GM12892 (cell line): Measurements from ENCODE around the gene SUPT3H.

Experiments
- POLR2A ChIP-seq: IDR thresholded peaks from 2 replicates; pipeline ENCODE4 v1.6.1; 2011; ENCODE audit warnings: low read depth, low read length, control low read depth
- POLR2AphosphoS5 ChIP-seq: IDR thresholded peaks from 2 replicates; pipeline ENCODE4 v1.6.1; 2011; ENCODE audit warnings: low read depth, low read length, control low read depth

DNA sequence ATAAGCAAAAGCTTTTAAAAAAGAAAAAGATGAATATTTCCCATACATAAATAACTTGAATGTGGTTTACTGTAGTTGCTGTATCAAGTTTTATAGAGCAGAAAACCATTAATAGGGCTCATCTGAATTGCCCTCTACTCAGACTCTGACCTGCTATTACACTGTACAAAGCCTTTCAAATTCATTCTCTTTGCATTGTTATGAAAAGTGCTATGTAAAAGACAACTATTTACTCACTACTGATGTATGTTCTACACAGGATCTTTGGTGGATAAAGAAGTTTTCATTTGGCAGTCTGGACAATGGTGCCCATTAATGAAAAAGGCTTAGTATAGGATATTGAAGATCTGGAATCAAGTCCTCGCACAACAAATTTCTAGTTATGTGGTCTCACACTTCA lies 248.7 kb downstream of the SUPT3H start:
- TF ChIP-seq POLR2A: no peak
- TF ChIP-seq POLR2AphosphoS5: no peak
